Measurements from ENCODE around the gene RGS11.
A peak's percentile ranks its signal among the peaks of the same experiment; 100 is the strongest.
"Not testable (repeated sequence)": the region's sequence is repeated elsewhere in the genome, so short reads cannot be mapped to it uniquely, and the experiment has no call there.

Gene RGS11

GRCh38 chr16:280552-280951 is 4.8 kb upstream of the RGS11 start, which contains the start of gene ARHGDIG:
Gene ARHGDIG, plus strand, starts transcription at chr16:280591. Its CDS starts 90 bp downstream, at chr16:280681.
- no peak for DNase-seq (ENCODE audit: low spot score)

DNA sequence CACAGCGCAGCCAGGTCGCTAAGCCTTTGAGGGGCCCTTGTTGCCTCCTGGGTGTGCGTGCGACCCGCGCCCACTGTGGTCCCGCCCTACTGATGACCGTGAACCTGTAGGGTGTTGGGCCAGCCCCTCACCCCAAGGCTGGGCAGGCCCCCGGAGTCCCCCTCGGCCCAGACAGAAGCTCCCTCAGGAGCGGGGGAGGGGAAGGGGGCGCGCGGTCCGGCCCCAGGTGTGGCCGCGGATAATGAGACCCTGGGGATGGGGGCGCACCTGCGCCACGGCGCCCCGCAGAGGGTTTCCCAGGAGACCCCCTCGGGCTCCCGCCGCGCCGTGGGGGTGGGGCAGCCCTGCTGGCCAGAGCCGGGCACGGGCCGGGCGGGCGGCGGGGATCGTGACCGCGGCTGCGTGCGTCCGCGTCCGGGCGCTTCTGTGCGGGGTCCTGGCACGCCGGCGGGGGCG is 4.3 kb upstream of the RGS11 start:
- no peak for DNase-seq (ENCODE audit: low spot score)

DNA sequence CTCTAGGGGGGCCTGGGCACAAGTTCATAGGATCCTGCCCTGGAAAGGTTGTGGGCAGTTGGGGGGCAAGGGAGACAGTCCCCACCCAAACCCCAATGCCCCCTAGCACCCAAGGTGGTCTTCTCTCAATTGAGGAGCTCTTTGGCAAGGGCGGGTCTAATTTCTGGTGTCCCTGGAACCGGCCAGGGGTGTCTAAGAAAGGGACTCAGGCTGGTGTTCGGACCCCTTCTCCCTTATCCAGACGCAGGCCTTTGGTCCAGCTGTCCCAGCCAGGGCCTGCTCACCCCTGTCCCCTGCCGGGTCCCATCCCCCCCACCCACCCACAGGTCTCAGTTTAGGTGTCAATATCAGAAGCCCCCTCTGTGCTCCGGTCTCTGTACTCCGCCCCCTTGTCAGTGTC is 3.8 kb upstream of the RGS11 start:
- DNase-seq (ENCODE audit: low spot score): no peak

DNA sequence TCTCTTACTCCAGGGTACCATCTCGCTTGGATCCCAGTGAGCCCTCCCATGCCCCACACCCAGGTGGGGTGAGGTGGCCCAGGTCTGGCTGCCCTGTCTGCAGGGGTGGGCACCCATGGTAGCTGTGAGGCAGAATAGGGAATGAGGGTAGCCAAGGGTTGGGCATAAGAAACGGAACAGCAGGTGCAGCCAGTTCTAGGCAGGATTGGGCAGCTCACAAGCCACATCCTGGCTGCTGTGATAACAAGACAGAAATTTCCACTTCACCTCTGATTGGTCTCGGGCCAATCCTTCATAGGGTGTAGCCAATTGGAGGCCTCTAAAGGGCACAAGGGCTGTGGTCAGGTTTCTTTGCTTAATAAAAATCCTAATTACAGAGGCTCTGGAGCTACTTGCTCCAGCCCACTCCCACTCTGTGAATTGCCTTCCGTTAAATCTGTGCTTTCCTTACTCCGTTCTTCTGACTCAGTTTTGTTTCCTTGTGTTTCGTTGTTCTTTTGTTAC is 3.2 kb upstream of the RGS11 start:
- DNase-seq (ENCODE audit: low spot score): no peak

DNA sequence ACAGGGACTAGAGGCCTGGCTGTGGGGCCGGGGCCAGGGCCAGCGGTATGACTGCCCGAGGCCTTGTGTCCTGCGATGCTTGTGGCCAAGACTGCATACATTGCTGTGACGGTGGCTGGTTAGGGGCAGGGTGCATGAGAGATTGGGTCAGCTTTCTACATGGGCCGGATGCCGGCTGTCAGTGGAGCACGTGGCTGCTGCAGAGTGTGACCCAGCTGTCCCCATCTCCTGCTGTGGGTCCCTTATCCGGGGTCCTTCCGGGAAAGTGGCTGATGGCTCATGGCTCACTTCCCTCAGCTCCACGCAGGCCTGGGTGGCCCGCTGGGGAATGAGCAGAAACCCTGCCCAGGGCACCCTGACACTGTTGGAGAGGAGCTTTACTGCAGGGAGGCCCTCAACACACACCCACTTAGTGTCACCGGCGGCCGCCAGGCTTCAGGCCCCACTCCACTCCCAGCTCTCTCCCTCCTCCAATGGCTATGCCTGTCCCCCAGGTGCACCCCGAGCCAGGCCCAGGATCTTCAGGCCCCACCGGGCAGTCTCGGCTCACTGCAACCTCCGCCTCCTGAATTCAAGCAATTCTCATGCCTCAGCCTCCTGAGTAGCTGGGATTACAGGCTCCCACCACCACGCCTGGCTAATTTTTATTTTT is 808 bp upstream of the RGS11 start:
- DNase-seq (ENCODE audit: low spot score): no peak

GRCh38 chr16:275041-275641 is 603 bp downstream of the RGS11 start:
- DNase-seq (ENCODE audit: low spot score): no peak

- DNase-seq (ENCODE audit: low spot score): no peak
Measured at GRCh38 chr16:273547-274421, 2.0 kb downstream of the RGS11 start.

- no peak for DNase-seq (ENCODE audit: low spot score)
Measured at GRCh38 chr16:272633-273546, 2.9 kb downstream of the RGS11 start.

DNA sequence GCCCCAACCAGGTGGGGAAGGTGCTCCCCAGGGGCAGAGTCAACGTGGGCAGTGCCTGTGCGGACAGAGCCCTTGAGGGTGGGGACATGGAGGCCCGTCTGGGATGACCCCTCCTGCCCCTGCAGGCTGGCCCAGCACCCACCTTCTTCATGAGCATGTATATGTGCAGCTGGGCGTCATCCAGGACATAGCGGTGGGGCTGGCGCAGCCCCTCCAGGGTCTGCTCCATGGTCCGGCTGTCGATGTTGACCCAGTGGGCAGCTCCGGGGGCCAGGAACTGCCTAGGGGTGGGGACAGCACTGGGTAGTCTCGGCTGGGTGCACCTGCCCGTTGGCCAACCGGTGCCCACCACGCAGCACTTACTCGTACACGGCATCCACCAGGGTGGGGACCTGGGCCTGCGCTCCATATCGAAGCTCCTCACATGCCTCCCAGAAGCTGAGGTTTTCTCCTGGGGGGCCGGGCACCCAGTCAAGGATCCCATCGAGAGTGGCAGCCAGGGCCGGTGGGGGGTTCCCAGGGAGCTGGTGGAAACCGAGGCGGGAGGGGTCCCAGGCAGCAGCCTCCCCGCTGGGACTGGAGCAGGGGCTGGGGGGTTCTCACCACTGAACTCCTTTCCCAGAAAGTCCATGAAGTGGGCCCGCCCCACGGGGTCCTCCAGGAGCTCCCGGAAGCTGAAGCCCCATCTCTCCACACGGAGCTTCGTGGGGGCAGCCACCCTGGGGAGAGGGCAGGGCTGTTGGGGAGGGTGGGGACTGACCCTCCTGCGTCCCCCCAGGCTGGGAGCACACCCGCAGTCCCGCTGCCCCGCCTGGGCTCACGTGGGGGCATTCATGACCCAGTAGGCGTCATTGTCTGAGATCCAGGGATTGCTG is 5.1 kb downstream of the RGS11 start:
- no peak for DNase-seq (ENCODE audit: low spot score)

DNA sequence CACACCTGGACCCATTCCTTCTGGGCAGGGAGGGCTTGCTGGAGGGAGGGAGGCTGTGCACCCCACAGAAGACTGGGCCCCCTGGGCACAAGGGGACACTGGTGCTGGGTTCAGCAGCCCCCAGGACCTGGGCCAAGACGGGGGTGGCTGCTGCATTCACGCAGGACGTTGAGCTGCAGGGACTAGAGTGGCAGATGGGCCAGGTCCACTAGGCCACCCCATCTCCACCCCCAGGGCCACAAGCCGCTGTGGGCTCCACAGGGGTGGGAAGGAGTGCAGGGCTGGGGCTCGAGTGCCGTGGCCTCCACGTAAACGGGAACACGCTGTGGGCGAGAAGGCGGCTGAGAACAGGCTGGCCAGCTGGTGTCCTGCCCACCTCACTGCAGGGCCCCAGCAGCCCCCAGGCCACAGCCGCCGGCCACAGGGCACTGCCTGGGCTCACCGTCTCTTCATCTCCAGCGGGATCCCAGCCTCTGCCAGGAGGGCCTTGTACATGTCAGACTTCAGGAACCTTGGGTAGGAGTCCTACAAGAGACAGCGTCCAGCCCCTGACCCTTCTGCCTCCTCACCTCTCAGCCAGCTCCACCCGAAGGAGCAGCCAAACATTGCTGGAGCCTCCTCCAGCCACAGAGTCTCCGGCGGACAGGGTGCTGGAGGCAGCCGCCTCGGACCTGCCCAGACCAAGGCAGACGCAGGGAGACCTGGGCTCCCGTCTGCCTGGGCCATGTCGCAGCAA is 6.5 kb downstream of the RGS11 start:
- DNase-seq (ENCODE audit: low spot score): no peak

DNA sequence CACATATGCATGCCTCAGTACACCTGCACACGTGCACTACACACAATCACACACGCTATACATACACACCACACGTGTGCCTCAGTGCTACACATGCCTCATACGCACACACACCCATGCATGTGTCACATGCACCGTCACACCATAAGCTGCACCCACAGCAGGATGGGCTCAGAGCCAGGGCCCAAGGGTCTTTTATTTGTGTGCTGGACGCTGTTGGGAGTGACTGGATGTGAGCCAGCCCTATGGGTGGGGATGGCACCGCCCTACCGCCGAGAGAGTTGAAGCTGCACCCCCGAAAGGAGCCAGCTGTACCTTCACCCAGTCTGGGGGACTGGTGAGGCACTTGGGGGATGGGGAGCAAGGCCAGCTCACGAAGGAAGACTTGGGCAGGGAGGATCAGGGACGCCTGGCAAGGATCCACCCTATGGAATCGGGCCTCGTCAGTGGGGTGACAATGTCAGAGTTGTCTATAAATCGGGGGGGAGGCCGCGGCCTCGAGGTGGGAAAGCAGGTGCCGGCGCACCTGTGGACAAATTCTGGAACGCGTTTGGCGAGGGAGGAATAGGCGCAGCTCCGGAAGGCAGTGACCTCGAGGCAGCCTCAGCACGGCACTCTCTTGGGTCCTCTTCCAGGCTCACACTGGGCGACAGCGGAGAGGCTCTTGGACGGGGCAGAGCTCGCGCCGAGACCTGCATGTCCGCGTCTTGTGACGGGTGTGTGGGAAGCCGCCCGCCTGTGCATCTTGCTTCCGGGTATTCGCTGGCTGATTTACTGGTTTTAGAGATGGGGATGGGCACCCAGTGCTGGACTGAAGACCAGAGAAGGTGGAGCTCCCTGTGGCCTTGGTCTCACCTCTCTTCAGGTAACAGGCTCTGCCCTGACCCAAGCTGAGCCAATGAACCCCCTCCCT is 7.3 kb downstream of the RGS11 start:
- DNase-seq (ENCODE audit: low spot score): no peak

GRCh38 chr16:267562-267961 is 8.2 kb downstream of the RGS11 start:
- DNase-seq (ENCODE audit: low spot score): not testable (repeated sequence)

DNA sequence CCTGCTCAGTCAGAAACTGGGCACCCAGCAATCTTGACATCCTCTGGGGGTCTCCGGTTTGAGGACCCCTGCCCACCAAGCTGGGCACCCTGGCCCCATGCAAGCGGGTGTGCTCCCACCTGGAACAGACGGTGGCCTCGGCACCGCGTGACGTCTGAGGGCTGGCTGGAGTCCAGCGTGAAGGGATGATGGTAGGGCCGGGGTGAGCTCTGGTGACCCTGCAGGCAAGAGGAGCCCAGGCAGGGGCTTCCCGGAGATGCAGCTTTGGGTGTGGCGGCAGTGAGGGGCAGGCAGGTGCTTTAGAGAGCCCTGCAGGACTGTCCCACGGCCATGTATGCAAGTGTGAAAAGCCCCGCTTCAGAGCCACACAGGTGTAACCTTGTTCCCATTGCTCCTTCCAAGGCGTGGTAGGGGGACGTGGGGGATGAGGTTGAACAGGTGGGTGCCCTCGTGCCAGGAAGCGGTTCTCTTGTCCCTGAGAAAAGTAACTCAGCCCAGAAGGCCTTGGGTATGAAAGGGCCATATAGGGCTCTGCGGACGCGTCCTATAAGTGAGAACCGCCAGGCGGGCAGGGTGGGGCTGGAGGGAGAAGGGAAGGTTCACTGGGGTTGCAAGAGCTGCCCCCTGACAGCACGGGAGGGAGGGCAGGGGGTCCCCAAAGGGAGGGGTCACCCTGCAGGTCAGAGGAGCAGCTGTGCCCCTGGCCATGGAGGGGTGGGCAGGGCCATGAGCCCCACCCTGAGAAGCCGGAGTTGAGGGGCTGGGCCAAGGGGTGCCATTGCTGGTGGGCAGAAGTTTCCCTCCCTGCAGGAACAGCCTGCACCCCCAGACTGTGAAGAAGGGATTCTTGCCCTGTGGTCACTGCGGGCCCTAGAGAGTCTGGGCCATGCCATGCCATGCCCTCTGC is 9.2 kb downstream of the RGS11 start:
- no peak for DNase-seq (ENCODE audit: low spot score)

DNA sequence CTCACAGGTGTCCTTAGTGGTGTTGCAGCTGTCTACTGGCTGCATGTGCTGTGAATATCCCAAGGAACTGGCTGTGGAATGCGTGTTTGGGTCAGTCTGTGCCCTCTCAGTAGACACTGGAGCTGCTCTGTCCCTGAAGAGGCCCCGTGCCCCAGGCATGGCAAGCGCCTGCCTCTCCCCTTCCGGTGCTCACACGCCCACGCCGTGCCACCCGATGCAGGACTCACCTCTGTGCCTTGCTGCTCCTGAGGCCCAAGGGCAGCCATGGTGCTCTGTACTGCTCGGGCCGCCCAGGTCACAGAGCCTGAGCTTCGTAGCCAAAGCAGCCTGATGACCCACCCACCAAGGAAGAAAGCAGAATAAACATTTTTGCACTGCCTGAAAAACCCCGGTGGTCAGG is 10.0 kb downstream of the RGS11 start:
- DNase-seq (ENCODE audit: low spot score): peak; percentile 17

DNA sequence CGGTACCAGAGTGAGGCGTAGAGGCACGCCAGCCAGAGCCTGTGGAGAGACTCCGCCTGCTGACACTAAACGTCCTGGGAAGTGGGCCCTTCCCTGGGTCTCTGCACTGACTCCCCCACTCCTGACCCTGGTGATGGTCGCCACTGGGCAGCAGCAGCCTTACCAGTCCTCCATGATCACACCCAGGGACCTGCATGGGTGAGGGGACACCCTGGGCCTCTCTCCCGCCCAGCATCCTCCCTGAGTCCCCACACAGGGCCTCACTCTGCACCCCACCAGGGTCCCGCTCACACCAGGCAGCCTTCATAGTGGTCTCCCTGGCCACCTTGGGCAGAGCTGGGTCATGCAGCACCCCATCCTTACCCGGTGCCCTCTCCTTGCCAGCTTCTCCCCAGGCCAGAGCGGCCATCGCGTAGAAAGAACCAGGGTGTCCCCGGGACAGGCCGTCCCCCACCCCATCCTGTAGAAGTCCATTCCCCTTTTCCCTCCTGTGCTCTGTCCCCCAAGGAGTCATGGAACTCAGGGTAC is 10.7 kb downstream of the RGS11 start:
- no peak for DNase-seq (ENCODE audit: low spot score)

DNA sequence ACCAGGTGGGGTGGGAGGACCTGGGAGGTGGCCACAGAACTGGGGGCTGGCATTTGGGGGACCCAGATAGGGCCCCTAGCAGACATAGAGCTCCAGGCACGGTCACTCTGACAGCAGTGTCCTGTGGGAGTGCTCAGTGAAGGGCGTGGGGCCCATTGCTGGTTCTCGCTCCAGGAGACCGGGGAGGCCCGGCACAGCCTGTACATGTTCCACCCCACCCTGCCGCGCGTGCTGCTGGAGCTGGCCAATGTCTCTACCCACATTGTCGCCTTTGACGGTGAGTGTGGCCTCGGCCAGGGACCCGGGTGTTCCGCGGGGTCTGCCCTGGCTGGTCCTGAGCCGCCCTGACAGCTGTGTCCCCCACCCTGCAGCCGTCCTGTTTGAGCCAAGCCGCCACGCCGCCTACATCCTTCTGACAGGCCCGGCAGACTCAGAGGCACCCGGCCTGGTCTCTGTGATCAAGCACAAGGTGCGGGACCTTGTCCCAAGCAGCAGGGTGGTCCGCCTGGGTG is 11.2 kb downstream of the RGS11 start:
- no peak for DNase-seq (ENCODE audit: low spot score)

- DNase-seq (ENCODE audit: low spot score): no peak
Measured at GRCh38 chr16:263944-264343, 11.8 kb downstream of the RGS11 start.

Data from COLO829 (cell line).